Measurements from ENCODE around the gene ANKS1A. TPM values are rescaled to one million over a fixed set of nuclear protein-coding genes. Genes with fewer than 3 reads are reported as not detected.
A peak's percentile ranks its signal among the peaks of the same experiment; 100 is the strongest.

ANKS1A gene
- polyA plus RNA-seq, 1 of the 3 experiments (the other 2 are of a cell fraction): 7.6 TPM

GRCh38 chr6:35013701-35014100 lies 124.6 kb downstream of the ANKS1A start:
- H3K4me1 ChIP-seq (ENCODE audit: control insufficient read depth in 1 of 2, insufficient read depth in 2 of 2, low read depth in 1 of 2, low read length in 1 of 2): peaks cover 0 to 24% of the 10 kb centered on the region in 2 experiments; a peak in 2 of 4 replicates
- POLR2A ChIA-PET: no interaction called here
- H2AFZ ChIP-seq (ENCODE audit: low read depth): no peak overlapping the region
- H3K27ac ChIP-seq (ENCODE audit: low read depth in 2 of 2, low read length in 1 of 2): peak overlapping the region in 1 of 2 experiments; percentile 36; a peak in 1 of 4 replicates
- no peak overlapping the region for H3K4me2 ChIP-seq
- no peaks in the 10 kb centered on the region for H3K9me2 ChIP-seq
- DNase-seq: no peak
- WGBS (ENCODE audit: low lambda C conversion rate): 92% methylated on average over 6 of the region's 6 CpGs
- H3K9me3 ChIP-seq: no peaks in the 10 kb centered on the region
- no peaks in the 10 kb centered on the region for H3K79me2 ChIP-seq (ENCODE audit: insufficient read depth)
- no peaks in the 10 kb centered on the region for H3K27me3 ChIP-seq (ENCODE audit: insufficient read depth)
- TF ChIP-seq EP300 (IDR thresholded peaks at IDR 0.05; ENCODE audit: borderline replicate concordance in 1 of 2, low read depth in 1 of 2, low read length in 1 of 2): no peak
- TF ChIP-seq TCF12 (IDR thresholded peaks at IDR 0.05): no peak
- TF ChIP-seq EZH2phosphoT487 (IDR thresholded peaks at IDR 0.05; ENCODE audit: borderline replicate concordance, low read depth): no peak
- no peak for TF ChIP-seq RCOR1 (IDR thresholded peaks at IDR 0.05; ENCODE audit: low read length)
- no peak for TF ChIP-seq POLR2AphosphoS5 (IDR thresholded peaks at IDR 0.05; ENCODE audit: low read depth, low read length)
- TF ChIP-seq, protein P1, sequence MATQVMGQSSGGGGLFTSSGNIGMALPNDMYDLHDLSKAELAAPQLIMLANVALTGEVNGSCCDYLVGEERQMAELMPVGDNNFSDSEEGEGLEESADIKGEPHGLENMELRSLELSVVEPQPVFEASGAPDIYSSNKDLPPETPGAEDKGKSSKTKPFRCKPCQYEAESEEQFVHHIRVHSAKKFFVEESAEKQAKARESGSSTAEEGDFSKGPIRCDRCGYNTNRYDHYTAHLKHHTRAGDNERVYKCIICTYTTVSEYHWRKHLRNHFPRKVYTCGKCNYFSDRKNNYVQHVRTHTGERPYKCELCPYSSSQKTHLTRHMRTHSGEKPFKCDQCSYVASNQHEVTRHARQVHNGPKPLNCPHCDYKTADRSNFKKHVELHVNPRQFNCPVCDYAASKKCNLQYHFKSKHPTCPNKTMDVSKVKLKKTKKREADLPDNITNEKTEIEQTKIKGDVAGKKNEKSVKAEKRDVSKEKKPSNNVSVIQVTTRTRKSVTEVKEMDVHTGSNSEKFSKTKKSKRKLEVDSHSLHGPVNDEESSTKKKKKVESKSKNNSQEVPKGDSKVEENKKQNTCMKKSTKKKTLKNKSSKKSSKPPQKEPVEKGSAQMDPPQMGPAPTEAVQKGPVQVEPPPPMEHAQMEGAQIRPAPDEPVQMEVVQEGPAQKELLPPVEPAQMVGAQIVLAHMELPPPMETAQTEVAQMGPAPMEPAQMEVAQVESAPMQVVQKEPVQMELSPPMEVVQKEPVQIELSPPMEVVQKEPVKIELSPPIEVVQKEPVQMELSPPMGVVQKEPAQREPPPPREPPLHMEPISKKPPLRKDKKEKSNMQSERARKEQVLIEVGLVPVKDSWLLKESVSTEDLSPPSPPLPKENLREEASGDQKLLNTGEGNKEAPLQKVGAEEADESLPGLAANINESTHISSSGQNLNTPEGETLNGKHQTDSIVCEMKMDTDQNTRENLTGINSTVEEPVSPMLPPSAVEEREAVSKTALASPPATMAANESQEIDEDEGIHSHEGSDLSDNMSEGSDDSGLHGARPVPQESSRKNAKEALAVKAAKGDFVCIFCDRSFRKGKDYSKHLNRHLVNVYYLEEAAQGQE (IDR thresholded peaks at IDR 0.05; ENCODE audit: low read depth, low read length): no peak
- TF ChIP-seq MXI1 (IDR thresholded peaks at IDR 0.05; ENCODE audit: low read depth, low read length): no peak
- TF ChIP-seq, protein P2, sequence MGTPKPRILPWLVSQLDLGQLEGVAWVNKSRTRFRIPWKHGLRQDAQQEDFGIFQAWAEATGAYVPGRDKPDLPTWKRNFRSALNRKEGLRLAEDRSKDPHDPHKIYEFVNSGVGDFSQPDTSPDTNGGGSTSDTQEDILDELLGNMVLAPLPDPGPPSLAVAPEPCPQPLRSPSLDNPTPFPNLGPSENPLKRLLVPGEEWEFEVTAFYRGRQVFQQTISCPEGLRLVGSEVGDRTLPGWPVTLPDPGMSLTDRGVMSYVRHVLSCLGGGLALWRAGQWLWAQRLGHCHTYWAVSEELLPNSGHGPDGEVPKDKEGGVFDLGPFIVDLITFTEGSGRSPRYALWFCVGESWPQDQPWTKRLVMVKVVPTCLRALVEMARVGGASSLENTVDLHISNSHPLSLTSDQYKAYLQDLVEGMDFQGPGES (IDR thresholded peaks at IDR 0.05; ENCODE audit: low read depth, low read length): no peak
- no peak for TF ChIP-seq USF1 (IDR thresholded peaks at IDR 0.05; ENCODE audit: borderline replicate concordance, low read depth)
- TF ChIP-seq, protein P3, sequence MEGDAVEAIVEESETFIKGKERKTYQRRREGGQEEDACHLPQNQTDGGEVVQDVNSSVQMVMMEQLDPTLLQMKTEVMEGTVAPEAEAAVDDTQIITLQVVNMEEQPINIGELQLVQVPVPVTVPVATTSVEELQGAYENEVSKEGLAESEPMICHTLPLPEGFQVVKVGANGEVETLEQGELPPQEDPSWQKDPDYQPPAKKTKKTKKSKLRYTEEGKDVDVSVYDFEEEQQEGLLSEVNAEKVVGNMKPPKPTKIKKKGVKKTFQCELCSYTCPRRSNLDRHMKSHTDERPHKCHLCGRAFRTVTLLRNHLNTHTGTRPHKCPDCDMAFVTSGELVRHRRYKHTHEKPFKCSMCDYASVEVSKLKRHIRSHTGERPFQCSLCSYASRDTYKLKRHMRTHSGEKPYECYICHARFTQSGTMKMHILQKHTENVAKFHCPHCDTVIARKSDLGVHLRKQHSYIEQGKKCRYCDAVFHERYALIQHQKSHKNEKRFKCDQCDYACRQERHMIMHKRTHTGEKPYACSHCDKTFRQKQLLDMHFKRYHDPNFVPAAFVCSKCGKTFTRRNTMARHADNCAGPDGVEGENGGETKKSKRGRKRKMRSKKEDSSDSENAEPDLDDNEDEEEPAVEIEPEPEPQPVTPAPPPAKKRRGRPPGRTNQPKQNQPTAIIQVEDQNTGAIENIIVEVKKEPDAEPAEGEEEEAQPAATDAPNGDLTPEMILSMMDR (IDR thresholded peaks at IDR 0.05): no peak
- no peak for TF ChIP-seq TAF1 (IDR thresholded peaks at IDR 0.05; ENCODE audit: borderline replicate concordance, low read depth, low read length)
- H3K9ac ChIP-seq: no peak overlapping the region
- peaks cover 0 to 10% of the 10 kb centered on the region in 2 experiments for H3K36me3 ChIP-seq (replicated peaks in 1 of 2; ENCODE audit: control insufficient read depth in 1 of 2, insufficient read depth in 2 of 2, low read length in 1 of 2)
- no peak overlapping the region for H3K4me3 ChIP-seq (ENCODE audit: low read depth in 2 of 2, low read length in 1 of 2)
- H3F3A ChIP-seq (replicated peaks; ENCODE audit: insufficient read depth): no peaks in the 10 kb centered on the region
- H4K20me1 ChIP-seq (ENCODE audit: insufficient read depth): no peaks in the 10 kb centered on the region
- CTCF ChIA-PET: interaction anchor here (1.7 to 1.9 kb wide), 2 partner anchors 16 to 227 kb away, joined by 4 to 6 read pairs; no protein-coding TSS in a partner anchor
